ENCODE data around the gene NAPEPLD.
"Not testable (repeated sequence)": the region's sequence is repeated elsewhere in the genome, so short reads cannot be mapped to it uniquely, and the experiment has no call there.

NAPEPLD gene

DNA sequence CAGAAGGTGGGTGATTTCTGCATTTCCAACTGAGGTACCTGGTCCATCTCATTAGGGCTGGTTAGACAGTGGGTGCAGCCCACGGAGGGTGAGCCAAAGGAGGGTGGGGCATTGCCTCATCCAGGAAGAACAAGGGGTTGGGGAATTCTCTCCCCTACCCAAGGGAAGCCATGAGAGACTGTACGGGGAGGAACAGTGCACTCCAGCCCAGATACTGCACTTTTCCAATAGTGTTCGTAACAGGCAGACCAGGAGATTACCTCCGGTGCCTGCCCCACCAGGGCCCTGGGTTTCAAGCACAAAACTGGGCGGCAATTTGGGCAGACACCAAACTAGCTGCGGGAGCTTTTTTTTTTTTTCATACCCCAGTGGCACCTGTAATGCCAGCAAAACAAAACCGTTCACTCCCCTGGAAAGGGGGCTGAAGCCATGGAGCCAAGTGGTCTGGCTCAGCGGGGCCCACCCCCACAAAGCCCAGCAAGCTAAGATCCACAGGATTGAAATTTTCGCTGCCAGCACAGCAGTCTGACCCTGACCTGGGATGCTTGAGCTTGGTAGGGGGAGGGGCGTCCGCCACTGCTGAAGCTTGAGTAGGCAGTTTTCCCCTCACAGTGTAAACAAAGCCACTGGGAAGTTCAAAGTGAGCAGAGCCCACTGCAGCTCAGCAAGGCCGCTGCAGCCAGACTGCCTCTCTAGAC is 42.7 kb downstream of the NAPEPLD start:
- DNase-seq = peak in 1 of 2 experiments; percentile 16

DNA sequence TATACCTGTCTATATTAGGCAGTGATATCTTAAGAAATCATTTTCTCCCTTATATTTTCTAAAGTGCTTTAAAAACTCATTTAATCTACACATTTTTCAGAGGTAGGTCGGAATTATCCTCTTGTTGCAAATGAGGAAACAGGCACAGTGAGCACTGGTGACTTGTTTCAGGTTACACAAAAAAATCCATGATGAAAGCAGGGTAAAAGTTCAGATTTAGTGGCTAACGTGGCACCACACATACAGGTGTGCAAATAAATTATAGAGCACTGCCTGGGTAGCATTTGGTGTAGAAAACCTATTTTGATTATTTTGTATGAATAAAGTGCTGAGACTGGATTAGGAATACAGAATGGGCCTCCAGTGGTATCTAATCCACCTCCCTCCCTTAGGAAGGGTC is 47.4 kb downstream of the NAPEPLD start:
- no peak for DNase-seq

DNA sequence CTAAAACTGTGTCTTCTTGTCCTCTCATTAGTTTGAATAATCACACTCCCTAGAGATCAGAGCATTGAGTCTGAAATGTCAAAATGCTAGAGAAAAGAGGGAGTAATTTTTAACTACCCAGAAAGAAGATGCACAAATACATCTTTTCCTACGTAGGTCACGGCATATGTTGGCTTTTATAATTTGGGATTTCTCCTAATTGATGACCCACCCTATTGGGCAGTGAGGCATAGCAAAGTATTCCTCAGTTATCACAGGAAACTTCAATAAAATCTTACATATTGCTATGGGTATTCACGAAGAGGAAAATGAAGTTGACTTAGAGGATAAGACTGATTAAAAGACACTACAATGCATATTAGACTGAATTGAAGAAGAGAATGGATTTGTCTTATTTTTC is 48.6 kb downstream of the NAPEPLD start:
- DNase-seq = no peak

DNA sequence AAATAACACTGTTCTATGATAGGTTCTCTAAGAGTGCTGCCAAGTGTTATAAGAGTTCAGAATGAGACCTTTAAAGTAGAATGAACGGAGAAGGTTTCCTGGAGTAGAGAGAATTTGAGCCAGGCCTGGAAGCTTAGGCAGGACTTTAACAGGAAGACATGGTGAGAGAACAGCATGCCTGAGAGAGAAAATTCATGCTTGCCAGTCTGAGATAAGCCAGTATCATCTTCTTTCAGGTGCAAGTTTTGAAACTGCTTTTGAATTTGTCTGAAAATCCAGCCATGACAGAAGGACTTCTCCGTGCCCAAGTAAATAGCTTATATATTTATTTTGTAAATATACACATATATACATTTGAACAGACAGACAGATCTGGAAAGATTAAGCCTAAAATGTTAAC is 51.9 kb downstream of the NAPEPLD start:
- DNase-seq = no peak

DNA sequence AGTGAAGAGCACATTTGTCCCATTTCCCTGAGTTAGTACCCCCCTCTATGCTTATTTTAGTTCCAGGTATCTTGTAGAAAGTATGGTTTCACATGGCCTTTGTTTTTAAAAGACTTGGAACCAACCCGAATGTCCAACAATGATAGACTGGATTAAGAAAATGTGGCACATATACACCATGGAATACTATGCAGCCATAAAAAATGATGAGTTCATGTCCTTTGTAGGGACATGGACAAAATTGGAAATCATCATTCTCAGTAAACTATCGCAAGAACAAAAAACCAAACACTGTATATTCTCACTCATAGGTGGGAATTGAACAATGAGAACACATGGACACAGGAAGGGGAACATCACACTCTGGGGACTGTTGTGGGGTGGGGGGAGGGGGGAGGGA is 53.3 kb downstream of the NAPEPLD start:
- not testable (repeated sequence) for DNase-seq

DNA sequence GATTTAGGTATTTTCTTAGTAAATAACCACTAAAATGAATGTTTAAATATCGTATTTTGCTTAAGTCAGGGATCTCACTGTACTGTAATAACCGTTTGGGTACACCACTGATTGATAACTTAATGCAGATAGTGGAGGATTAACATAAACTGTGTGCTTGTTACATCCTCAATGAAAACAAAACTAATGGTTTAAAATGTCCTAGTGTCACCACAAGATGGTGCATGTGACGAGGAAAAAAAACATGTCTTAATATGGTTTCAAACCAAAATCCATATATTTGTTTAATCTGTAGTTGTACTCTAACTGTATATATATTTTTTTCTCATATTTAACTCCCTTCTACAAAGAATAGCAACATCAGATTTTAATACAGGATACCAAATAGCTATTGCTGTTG is 54.8 kb downstream of the NAPEPLD start:
- no peak for DNase-seq

DNA sequence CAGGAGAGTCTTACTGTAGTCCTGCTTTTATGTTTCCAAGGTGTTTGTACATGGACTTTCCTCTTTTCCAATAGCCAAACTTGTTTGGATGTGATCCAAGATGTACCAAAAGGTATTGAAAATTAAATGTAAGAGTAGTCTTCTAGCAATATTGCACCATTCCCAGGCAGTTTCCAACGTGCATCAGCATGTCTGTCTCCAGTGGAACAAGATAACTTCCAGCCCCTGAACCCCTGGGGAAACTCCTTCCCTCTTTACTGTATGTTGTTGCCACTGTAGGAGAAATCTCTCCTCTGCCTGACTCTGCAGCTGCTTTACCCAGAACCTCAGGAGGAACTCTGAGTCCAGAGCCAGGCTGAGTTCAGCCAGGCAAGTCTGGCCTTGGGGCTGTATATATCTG is 55.5 kb downstream of the NAPEPLD start:
- no peak for DNase-seq

DNA sequence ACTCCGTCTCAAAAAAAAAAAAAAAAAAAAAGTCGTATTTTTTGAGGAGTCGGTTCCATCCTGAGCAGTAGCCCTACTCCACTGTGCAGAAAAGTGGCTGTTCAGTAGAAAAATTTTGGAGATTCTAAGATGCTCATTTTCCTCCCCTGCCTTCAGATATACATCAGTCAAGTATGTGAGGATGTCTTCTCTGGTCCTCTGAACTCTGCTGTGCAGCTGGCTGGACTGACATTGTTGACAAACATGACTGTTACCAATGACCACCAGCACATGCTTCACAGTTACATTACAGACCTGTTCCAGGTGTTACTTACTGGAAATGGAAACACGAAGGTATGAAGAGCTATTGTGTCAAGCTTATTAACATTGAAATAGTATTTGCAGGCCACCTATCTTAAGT is 56.6 kb downstream of the NAPEPLD start:
- DNase-seq = not testable (repeated sequence)

DNA sequence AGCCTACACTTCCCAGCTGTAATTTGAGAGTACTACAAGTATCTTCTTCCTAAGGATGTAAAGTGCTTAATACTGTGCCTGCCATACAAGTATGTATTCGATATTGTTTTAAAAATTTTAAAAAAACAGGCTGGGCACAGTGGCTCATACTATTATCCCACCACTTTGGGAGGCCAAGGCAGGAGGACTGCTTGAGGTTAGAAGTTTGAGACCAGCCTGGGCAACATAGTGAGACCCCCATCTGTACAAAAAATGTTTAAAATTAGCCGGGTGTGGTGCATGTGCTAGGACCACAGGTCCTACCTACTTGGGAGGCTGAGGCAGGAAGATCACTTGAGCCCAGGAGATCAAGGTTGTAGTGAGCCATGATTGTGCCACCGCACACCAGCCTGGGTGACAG is 65.7 kb downstream of the NAPEPLD start:
- no peak for DNase-seq

DNA sequence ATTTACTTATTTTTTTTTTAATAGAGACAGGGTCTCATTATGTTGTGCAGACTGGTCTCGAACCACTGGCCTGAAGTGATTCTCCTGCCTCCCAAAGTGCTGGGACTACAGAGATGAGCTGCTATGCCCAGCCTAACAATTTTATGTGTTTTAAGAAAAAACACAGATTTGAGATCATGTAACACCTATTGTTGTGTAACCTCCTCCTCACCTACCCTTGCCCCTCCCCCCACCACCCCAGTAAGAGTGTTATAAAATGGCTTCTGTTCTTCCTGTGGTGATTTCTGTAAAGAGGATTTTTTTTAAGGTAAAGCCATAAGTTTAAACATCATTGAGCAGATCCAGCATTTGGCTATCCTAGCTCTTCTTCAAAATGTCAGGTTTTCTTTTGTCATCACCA is 66.4 kb downstream of the NAPEPLD start:
- DNase-seq = no peak

DNA sequence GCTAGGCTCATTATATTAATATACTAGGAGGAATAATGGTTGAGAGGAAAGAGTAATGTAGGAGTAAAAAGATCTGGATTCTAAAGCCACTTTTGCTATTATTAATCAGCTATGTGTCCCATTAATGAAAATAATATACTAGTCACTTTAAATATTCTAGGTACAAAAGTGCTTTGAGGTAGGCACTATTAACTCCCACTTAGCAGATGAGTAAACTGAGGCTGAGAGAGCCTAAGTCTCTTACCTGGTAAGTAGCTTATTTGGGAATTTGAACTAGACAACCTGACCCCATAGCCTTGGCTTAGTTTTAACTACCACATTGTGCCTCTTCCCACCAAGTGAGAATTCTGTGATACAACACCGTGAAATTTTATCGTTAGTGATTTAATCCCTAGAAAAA is 68.0 kb downstream of the NAPEPLD start:
- DNase-seq = no peak

DNA sequence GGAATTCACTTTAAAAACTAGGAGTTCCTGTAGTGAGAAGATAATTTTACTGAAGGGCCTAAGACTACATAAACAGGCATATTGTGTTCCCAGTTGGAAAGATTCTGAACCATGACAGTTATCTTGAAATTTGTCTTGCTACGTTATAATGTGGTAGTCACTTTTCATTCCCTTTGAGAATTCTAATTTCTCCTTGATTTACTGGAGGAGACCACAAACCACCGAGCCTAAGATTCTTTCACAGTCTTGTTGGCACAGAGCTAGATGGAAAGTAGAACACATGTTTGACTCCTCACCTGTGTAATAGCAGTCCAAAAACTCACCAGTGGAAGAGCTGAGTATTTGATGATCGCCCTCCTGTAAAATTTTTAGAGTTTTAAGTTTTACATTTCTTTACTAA is 69.1 kb downstream of the NAPEPLD start:
- DNase-seq = no peak

DNA sequence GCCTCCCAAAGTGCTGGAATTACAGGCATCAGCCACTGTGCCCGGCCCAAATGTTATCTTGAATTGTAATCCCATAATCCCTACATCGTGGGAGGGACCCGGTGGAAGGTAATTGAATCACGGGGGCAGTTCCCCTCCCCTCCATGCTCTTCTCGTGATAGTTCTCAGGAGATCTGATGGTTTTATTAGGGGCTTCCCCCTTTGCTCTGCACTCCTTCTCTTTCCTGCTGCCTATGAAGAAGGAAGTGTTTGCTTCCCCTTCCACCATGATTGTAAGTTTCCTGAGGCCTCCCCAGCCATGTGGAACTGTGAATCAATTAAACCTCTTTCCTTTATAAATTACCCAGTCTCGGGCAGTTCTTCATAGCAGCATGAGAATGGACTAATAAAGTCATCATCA is 70.7 kb downstream of the NAPEPLD start:
- DNase-seq = not testable (repeated sequence)

DNA sequence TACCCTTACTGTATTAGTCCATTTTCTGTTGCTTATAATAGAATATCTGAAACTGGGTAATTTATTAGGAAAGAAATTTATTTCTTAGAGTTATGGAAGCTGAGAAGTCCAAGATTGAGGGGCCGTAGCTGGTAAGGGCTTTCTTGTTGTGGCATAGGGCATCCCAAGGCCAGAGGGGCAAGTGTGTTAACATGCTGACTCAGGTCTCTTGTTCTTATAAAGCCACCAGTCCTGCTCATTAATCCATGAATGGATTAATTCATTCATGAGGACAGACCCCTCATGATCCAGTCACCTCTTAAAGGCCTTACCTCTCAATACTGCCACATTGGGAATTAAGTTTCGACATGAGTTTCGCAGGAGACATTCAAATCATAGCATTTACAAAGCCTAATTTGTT is 71.6 kb downstream of the NAPEPLD start:
- DNase-seq = no peak

DNA sequence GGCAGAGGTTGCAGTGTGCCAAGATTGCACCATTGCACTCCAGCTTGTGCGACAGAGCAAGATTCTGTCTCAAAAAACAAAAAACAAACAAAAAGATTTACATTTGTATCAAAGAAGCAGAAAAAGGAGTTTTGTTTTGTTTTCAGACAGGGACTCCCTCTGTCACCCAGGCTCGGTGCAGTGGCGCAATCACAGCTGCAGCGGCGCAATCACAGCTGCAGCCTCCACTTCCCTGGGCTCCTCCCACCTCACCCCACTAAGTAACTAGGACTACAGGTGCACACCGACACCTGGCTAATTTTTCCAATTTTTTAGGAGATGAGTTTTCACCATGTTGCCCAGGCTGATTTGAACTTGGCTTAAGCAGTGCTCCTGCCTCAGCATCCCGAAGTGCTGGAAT is 72.1 kb downstream of the NAPEPLD start:
- no peak for DNase-seq

DNA sequence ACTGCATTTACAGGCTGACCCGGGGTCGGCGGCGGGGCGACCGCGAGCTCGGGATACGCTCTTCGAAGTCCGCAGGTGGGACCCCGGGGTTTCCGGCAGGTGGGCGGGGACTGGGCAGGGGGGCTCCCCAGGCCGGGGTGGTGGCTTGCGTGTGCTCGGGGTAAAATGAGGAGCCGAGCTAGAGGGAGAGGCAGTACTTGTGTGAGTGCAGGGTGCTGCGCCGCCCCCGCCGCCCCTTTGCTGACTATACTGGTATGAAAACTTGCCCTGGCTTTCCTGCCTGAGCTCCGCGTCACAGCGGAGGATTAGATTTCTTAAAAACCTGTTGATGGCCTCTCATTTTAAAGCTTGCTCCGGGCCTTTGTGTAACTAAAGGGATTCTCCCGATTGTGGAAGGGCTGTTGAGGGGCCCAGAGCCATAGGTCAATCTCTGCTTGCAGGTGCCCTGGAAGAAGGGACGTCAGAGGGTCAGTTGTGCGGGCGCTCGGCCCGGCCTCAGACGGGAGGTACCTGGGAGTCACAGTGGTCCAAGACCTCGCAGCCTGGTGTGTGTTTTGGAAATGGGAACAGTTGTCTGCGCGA is 73.5 kb downstream of the NAPEPLD start:
- peak; percentile 52 to 84 for DNase-seq

DNA sequence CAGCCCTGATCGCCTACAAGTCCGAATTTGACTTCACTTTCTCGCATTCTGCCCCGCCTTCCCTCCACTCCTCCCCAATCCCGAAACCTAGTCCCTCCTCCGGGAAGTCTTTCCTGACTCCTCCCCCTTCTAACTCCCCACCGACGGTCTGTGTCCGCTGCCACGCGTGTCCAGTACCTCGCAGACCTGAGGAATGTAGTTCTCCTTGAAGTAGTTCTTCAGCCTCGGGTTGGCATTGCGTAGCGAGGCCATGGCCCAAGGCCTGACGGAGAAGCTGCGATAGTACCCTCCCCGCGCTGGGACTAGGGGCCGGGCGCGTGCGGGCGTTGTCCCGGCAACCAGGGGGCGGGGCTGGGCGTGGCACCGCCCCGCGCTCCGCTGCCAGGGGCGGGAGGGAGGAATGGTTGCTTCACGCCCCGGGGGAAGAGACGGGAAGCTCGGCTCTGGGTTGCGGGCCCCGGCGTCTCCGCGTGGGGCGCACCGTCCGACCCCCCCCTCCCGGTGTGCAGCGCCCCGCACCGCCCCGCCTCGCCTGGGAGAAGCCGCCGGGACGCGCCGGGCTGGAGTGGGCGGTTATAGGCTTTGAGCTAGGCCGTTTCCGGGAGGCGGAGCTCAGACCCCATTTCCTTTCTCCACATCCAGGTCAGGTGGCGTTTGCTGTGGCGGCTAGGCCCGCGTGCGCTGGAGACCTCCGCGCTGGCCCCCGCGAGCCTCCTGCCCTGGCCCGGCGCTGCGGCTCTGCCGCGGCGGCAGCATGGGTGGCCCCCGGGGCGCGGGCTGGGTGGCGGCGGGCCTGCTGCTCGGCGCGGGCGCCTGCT is 74.2 kb downstream of the NAPEPLD start, which contains the start of the genes ARMC10 and FBXL13:
Gene ARMC10, plus strand, starts transcription at position 622 of the 818 bp plus-strand sequence. Its CDS starts 133 bp downstream, at position 755.
Gene FBXL13, minus strand, starts transcription at position 278 of the 818 bp plus-strand sequence.
- DNase-seq = peak; percentile 88 to 99

DNA sequence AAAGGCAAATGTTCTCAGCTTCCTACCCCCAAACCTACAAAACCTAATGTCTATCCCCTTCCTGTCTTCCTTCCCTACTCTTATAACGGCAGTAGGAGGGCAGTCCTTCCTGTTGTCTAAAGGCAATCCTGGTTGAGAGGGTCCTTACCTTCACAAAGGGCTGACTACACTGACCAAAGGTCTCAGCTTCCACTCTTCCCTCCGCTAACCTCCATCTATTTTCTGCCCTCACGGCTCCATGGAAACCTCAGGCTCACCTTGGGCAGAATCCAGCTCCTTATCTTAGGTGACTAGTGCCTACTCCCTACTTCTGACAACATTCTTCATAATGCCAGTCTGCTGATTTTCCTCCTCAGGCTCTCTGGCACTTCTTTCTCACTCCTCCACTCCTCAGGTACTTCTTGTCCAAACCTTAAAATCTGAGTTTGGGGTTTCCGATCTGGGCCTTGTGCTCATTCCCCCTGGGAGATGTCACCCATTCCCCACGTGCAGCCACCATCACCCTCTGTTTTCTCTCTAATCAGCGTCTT is 74.8 kb downstream of the NAPEPLD start:
- DNase-seq = peak in 1 of 2 experiments; percentile 35

DNA sequence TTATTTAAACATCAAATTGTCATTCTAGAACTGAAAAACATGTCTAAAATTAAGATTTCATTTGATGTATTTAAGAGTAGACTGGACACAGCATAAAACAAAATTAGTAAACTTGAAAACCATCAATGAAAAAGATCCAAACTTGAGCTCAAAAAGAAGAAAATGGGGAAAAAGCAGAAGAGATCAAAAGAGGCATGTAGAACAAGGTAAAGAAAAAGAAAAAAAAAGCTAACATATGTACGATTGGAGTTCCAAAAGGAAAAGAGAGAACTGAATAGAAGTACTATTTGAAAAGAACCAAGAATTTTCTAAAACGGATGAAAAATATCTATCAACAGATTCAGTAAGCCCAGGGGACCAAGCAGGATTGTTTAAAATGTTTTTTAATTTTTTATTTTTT is 77.9 kb downstream of the NAPEPLD start:
- no peak for DNase-seq

DNA sequence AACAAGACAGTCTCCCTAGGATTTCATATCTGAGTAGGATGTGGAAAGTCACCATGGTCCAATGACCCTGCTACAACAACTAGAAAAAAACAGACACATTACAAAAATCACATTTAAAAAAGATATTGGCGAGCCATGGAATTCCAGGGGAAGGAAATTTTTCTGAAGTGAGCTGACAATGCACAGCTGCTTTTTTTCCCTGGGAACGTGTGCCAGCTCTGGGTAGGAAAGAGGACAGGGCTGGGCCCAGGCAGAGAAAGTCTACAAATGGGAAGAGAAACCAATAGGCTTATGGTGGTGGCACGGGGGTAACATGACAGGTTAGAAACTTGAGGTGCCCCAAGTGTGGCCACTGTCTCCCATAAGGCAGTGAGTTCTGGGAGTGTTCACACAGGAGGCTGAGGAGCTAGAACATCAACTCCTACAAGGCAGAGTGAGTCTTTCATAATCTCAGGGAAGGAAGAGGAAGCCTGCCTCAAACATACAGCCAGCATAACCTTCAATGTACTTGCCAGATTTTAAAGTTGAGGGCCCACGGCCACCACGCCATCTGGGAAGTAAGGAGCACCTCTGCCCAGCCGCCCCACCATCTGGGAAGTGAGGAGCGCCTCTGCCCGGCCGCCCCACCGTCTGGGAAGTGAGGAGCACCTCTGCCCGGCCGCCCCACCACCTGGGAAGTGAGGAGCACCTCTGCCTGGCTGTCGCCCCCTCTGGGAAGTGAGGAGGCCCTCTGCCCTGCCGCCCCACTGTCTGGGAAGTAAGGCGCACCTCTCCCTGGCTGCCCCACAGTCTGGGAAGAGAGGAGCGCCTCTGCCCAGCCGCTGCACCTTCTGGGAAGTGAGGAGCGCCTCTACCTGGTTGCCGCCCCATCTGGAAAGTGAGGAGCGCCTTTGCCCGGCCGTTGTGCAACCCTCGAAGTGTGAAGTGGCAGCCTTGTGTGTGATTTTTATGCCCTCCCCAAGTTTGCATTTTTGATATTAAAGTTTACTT is 80.2 kb downstream of the NAPEPLD start:
- DNase-seq = no peak

DNA sequence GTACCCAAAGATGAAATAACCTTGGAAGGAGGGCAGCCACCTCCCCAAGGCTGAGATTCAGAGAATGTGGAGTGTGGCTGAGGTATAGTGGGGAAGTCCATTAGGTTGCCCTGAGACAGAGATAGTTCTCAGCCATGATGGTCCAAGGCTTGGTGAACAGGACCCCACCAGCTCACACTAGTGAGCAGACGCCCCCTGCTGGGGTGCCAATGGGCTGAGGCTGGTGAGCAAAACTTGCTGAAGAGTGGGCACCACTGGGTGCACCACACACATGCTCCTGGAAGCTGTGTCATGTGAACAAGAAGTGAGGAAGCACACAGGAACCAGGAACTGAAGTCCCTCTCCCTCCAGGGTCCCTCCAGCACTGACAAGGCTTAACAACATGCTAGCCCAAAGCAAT is 83.2 kb downstream of the NAPEPLD start:
- peak; percentile 43 to 86 for DNase-seq

DNA sequence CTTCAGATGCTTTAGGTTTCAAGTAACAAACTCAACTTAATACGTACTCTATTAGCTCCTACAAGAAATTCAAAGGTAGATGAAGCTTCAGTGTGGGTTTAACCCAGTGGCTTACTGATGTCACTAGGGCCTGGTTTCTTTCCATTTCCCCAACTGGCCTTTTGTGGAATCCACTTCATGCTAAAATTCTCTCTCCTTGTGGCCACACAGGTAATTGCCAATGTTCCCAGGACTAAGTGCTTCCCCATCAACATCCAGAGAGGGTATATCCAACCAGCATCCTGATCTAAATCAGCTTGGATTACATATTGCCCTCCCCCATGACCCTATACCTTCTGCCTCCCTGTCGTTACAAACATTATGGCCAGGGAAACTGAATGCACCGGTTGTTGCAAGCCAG is 85.0 kb downstream of the NAPEPLD start:
- DNase-seq = no peak
